Measurements from ENCODE around the gene HOMER1.

The HOMER1 gene

GRCh38 chr5:79552984-79553383 is 39.0 kb upstream of the HOMER1 start:
- no peaks in the 10 kb centered on the region for H3K79me2 ChIP-seq (ENCODE audit: insufficient read depth, low read length)
- H2AFZ ChIP-seq (ENCODE audit: low read depth, low read length, severe bottlenecking) = no peak overlapping the region
- no peaks in the 10 kb centered on the region for H3K27me3 ChIP-seq (ENCODE audit: low read length)
- no peaks in the 10 kb centered on the region for H3K9me3 ChIP-seq (ENCODE audit: insufficient read depth, low read length)
- no peaks in the 10 kb centered on the region for H3K9me2 ChIP-seq (replicated peaks; ENCODE audit: insufficient read depth, low read length)
- no peak for TF ChIP-seq CTCF (IDR thresholded peaks at IDR 0.05; ENCODE audit: insufficient read depth, low read length, poor library complexity, severe bottlenecking)
- TF ChIP-seq EZH2phosphoT487 (conservative IDR thresholded peaks at IDR 0.05; ENCODE audit: low read length) = no peak
- H3K4me2 ChIP-seq (ENCODE audit: low read depth, low read length, poor library complexity, severe bottlenecking) = no peak overlapping the region
- no peaks in the 10 kb centered on the region for H3K36me3 ChIP-seq (ENCODE audit: low read length)
- no peak overlapping the region for H3K9ac ChIP-seq (ENCODE audit: low read length)
- H4K20me1 ChIP-seq (ENCODE audit: low read depth, low read length) = no peaks in the 10 kb centered on the region
- H3K27ac ChIP-seq (ENCODE audit: low read depth, low read length) = no peak overlapping the region
- no peak overlapping the region for H3K4me3 ChIP-seq (ENCODE audit: insufficient read depth, low read length, poor library complexity, severe bottlenecking)
- H3F3A ChIP-seq (ENCODE audit: insufficient read depth) = no peaks in the 10 kb centered on the region

GRCh38 chr5:79547982-79548381 is 34.0 kb upstream of the HOMER1 start:
- Histone ChIP-seq H3K9me2 (replicated peaks; ENCODE audit: insufficient read depth, low read length) (no peaks in the 10 kb centered on the region), H3K36me3 (ENCODE audit: low read length) (no peaks in the 10 kb centered on the region), H3K27ac (ENCODE audit: low read depth, low read length) (no peak overlapping the region), H3K9ac (ENCODE audit: low read length) (no peak overlapping the region), H3K9me3 (ENCODE audit: insufficient read depth, low read length) (no peaks in the 10 kb centered on the region), H4K20me1 (ENCODE audit: low read depth, low read length) (no peaks in the 10 kb centered on the region), H3K4me3 (ENCODE audit: insufficient read depth, low read length, poor library complexity, severe bottlenecking) (no peak overlapping the region), H3K27me3 (ENCODE audit: low read length) (no peaks in the 10 kb centered on the region), H3F3A (ENCODE audit: insufficient read depth) (no peaks in the 10 kb centered on the region), H3K79me2 (ENCODE audit: insufficient read depth, low read length) (no peaks in the 10 kb centered on the region), H2AFZ (ENCODE audit: low read depth, low read length, severe bottlenecking) (no peak overlapping the region), H3K4me2 (ENCODE audit: low read depth, low read length, poor library complexity, severe bottlenecking) (no peak overlapping the region)
- no peak for TF ChIP-seq EZH2phosphoT487 (conservative IDR thresholded peaks at IDR 0.05; ENCODE audit: low read length)

- Histone ChIP-seq H4K20me1 (ENCODE audit: low read depth, low read length) (no peaks in the 10 kb centered on the region), H3K4me2 (ENCODE audit: low read depth, low read length, poor library complexity, severe bottlenecking) (no peak overlapping the region), H3K9me2 (replicated peaks; ENCODE audit: insufficient read depth, low read length) (no peaks in the 10 kb centered on the region), H3K79me2 (ENCODE audit: insufficient read depth, low read length) (no peaks in the 10 kb centered on the region), H3K27ac (ENCODE audit: low read depth, low read length) (no peak overlapping the region), H3K27me3 (ENCODE audit: low read length) (no peaks in the 10 kb centered on the region), H2AFZ (ENCODE audit: low read depth, low read length, severe bottlenecking) (no peak overlapping the region), H3K9ac (ENCODE audit: low read length) (no peak overlapping the region), H3K4me3 (ENCODE audit: insufficient read depth, low read length, poor library complexity, severe bottlenecking) (no peak overlapping the region), H3F3A (ENCODE audit: insufficient read depth) (no peaks in the 10 kb centered on the region), H3K9me3 (ENCODE audit: insufficient read depth, low read length) (no peaks in the 10 kb centered on the region), H3K36me3 (ENCODE audit: low read length) (no peaks in the 10 kb centered on the region)
- no peak for TF ChIP-seq EZH2phosphoT487 (conservative IDR thresholded peaks at IDR 0.05; ENCODE audit: low read length)
- no peak for TF ChIP-seq CTCF (IDR thresholded peaks at IDR 0.05; ENCODE audit: insufficient read depth, low read length, poor library complexity, severe bottlenecking)
Observed at GRCh38 chr5:79547429-79547822, 33.5 kb upstream of the HOMER1 start.

DNA sequence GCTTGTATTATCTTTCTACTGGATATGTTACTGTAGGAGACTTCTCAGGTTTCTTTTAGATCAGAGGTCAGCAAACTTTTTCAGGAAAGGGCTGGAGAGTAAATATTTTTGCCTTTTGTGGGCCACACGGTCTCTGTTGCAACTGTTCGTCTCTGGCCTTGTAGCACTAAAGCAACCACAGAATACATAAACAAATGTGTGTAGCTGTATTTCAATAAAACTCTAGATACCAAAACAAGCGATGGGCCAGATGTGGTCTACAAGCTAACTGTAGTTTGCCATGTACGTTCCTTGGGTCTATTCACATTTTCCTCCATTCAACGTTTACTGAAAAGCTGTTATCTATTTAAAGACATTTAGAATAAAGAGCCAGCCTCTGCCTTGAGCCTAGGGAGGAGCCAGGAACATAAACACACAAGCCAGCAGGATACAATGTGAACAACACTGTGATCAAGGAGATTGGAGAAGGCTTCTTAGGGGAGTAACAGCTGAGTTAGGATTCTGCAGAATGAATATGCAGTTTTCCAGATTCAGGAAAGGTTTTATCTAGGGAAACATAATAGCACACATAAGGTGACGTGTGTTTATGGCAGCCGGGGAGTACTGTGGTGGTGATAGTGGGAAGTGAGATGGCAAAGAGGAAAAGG is 33.0 kb upstream of the HOMER1 start:
- Histone ChIP-seq H3K4me3 (ENCODE audit: insufficient read depth, low read length, poor library complexity, severe bottlenecking) (no peak overlapping the region), H2AFZ (ENCODE audit: low read depth, low read length, severe bottlenecking) (no peak overlapping the region)

More for the DNA sequence above, 33.0 kb upstream of the HOMER1 start:
- TF ChIP-seq EZH2phosphoT487 (conservative IDR thresholded peaks at IDR 0.05; ENCODE audit: low read length) (no peak), CTCF (IDR thresholded peaks at IDR 0.05; ENCODE audit: insufficient read depth, low read length, poor library complexity, severe bottlenecking) (no peak)
- no peaks in the 10 kb centered on the region for H3K9me2 ChIP-seq (replicated peaks; ENCODE audit: insufficient read depth, low read length)
- no peaks in the 10 kb centered on the region for H3K36me3 ChIP-seq (ENCODE audit: low read length)
- H3K27me3 ChIP-seq (ENCODE audit: low read length) = no peaks in the 10 kb centered on the region
- no peak overlapping the region for H3K4me2 ChIP-seq (ENCODE audit: low read depth, low read length, poor library complexity, severe bottlenecking)
- no peak overlapping the region for H3K27ac ChIP-seq (ENCODE audit: low read depth, low read length)
- H4K20me1 ChIP-seq (ENCODE audit: low read depth, low read length) = no peaks in the 10 kb centered on the region
- no peaks in the 10 kb centered on the region for H3K9me3 ChIP-seq (ENCODE audit: insufficient read depth, low read length)
- no peak overlapping the region for H3K9ac ChIP-seq (ENCODE audit: low read length)
- H3F3A ChIP-seq (ENCODE audit: insufficient read depth) = no peaks in the 10 kb centered on the region
- H3K79me2 ChIP-seq (ENCODE audit: insufficient read depth, low read length) = no peaks in the 10 kb centered on the region

All from SU-DHL-6 (cell line).